ENCODE measurements around the gene GPC4.

Gene GPC4

DNA sequence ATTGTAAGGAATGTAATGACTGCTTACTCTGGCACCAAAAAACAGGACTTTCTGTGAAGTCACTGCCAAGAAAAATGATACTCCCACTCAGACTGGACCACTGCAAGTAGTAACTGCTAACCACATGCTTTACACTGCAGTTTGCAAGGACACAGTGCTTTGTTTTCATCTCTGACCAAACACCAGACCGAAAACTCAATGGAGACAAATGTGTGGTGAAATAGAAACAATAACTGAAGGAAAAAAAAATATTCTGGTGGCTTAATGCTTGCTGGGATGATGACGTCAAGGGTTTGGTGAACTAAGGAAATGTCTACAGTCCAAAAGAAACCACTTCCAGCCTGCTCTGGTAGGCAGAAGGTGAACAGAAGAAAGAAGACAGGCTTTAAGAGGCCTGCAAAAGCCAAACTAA, 13.2 kb downstream of the GPC4 start:
- DNase-seq (ENCODE audit: low read depth): no peak
- H3K4me3 ChIP-seq (ENCODE audit: low read depth, low read length): no peak overlapping the region
- TF ChIP-seq, protein P1, sequence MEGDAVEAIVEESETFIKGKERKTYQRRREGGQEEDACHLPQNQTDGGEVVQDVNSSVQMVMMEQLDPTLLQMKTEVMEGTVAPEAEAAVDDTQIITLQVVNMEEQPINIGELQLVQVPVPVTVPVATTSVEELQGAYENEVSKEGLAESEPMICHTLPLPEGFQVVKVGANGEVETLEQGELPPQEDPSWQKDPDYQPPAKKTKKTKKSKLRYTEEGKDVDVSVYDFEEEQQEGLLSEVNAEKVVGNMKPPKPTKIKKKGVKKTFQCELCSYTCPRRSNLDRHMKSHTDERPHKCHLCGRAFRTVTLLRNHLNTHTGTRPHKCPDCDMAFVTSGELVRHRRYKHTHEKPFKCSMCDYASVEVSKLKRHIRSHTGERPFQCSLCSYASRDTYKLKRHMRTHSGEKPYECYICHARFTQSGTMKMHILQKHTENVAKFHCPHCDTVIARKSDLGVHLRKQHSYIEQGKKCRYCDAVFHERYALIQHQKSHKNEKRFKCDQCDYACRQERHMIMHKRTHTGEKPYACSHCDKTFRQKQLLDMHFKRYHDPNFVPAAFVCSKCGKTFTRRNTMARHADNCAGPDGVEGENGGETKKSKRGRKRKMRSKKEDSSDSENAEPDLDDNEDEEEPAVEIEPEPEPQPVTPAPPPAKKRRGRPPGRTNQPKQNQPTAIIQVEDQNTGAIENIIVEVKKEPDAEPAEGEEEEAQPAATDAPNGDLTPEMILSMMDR (IDR thresholded peaks at IDR 0.05; ENCODE audit: control insufficient read depth, extremely low read depth, insufficient read depth): no peak

DNA sequence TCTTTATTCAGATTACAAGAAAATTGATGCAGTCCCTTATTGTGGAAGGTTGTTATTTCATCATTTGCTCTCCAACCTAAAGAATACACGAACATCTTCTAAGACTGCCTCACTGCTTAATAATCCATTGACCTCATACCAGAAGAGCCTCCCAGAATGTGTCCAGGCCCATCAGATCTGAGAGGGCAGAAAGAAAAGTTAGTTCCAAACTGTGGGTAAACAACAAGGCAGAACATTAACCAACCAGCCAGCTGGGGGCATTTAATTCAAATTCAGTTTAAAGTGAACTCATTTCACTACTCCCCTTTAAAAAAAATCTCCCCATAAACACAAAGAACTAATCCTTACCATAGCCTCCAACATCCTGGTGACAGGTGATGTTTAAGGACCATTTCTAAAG, 13.8 kb downstream of the GPC4 start:
- no peak for DNase-seq (ENCODE audit: low read depth)
- TF ChIP-seq, protein P1 (IDR thresholded peaks at IDR 0.05; ENCODE audit: control insufficient read depth, extremely low read depth, insufficient read depth): no peak
- H3K4me3 ChIP-seq (ENCODE audit: low read depth, low read length): no peak overlapping the region

DNA sequence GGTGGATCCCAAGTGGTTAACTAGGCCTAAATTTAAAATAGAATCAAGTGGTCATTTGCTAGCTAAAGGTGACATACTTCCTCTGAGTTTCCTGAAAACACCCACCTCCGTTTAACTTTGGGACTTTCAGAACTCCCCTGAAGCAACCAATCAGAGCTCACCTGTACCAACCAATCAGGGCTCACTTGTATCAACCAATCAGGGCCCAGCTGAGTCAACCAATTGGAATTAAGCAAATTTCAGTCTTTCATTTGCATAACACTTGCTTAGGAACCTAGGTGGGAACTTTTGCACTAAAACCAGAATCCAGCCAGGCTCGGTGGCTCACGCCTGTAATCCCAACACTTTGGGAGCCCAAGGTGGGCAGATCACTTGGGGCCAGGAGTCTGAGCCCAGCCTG, 15.9 kb downstream of the GPC4 start:
- TF ChIP-seq, protein P1 (IDR thresholded peaks at IDR 0.05; ENCODE audit: control insufficient read depth, extremely low read depth, insufficient read depth): no peak
- H3K4me3 ChIP-seq (ENCODE audit: low read depth, low read length): no peak overlapping the region
- DNase-seq (ENCODE audit: low read depth): no peak

DNA sequence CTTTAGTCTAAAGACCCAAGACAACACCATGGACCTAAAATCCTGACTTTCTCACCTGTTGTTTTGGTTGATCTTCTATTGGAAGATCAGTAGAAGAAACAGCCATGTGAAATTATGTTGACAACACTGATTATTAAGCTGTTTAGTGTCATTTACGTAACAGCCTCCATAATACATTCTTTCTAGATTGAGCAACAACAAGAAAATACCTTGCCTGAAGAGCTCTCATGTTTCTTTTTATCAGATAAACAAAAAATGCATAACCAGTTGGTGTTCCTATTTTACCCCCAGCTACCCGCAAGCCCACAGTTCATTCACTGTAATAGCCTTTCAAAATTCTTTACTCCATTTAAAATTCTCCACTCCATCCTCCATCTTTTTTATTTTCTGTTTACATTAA, 20.5 kb downstream of the GPC4 start:
- no peak for DNase-seq (ENCODE audit: low read depth)
- TF ChIP-seq, protein P1 (IDR thresholded peaks at IDR 0.05; ENCODE audit: control insufficient read depth, extremely low read depth, insufficient read depth): no peak
- H3K4me3 ChIP-seq (ENCODE audit: low read depth, low read length): no peak overlapping the region

DNA sequence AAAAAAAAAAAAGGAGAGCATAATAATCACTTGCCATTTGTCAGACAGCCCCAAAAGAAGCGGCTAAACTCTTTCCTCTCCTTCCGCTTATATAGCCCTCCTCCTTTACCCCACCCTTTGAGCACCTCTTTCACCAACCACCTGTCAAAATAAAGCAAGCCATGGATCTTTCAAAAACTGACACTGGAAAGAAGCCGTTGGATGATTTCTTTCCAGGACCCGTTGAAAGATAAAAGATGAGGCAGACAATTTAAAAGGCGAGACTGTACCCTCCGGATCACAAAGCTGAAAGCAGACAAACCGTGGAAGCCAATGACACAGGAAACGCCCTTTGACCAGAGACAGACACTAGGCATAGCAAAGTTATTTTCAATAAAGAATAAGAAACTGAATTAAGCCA, 22.6 kb downstream of the GPC4 start:
- TF ChIP-seq, protein P1 (IDR thresholded peaks at IDR 0.05; ENCODE audit: control insufficient read depth, extremely low read depth, insufficient read depth): no peak
- no peak overlapping the region for H3K4me3 ChIP-seq (ENCODE audit: low read depth, low read length)
- DNase-seq (ENCODE audit: low read depth): no peak

DNA sequence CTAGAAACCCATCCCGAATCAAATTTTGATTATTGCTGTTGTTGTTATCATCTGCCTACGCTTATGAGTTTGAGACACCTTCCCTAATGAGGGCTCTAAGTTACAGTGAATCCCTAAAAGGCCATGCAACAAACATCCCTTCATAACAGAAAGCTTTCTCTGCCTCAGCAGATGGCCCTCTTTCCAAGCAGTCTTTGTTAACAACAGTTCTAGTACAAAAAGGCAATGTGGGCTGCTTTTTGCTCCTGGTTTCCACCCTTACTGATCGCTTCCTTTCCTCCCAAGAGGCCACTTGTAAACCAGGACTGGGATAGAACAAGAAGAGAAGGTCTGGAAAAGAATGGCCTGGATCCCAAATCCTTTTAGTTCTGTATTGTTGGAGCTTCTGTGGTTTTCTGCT, 24.2 kb downstream of the GPC4 start:
- no peak for DNase-seq (ENCODE audit: low read depth)
- TF ChIP-seq, protein P1 (IDR thresholded peaks at IDR 0.05; ENCODE audit: control insufficient read depth, extremely low read depth, insufficient read depth): no peak
- no peak overlapping the region for H3K4me3 ChIP-seq (ENCODE audit: low read depth, low read length)

DNA sequence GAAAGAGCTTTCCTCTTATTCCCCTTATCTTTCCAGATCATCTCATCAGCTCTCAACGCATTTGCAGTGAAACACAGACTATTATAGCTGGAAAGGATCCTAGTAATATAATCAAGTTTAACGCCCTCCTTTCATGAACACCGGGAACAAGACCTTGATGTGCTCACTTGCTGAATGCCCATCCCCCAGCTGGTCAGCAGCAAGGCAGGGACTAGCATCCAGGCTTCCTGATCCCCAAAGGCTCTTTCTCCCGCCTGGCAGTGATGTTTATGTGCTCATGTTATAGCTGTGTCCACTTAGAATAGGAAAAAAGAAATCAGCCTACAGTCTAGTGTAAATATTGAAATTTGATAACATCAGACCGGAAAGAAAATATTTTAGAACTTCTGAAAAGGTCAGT, 24.6 kb downstream of the GPC4 start:
- TF ChIP-seq, protein P1 (IDR thresholded peaks at IDR 0.05; ENCODE audit: control insufficient read depth, extremely low read depth, insufficient read depth): no peak
- no peak overlapping the region; the same call in 1 of the 2 replicates for H3K4me3 ChIP-seq (ENCODE audit: low read depth, low read length)
- peak; percentile 23 for DNase-seq (ENCODE audit: low read depth)
